Activated naive CD8-positive, alpha-beta T cell (primary cell): Measurements from ENCODE around the gene GAS6.

Source experiments
- H3K27ac Mint-ChIP-seq: one replicate; pipeline ENCODE4 v1.8.0; 2021; ENCODE audit warnings: mixed read lengths
- H3K27me3 Mint-ChIP-seq: one replicate; pipeline ENCODE4 v1.8.0; 2021; ENCODE audit warnings: mixed read lengths
- H3K36me3 Mint-ChIP-seq: one replicate; pipeline ENCODE4 v1.8.0; 2021; ENCODE audit warnings: mixed read lengths
- H3K4me1 Mint-ChIP-seq: one replicate; pipeline ENCODE4 v1.8.0; 2021; ENCODE audit warnings: low read depth, mixed read lengths
- H3K4me3 Mint-ChIP-seq: one replicate; pipeline ENCODE4 v1.8.0; 2021; ENCODE audit warnings: mild to moderate bottlenecking, mixed read lengths
- H3K9me3 Mint-ChIP-seq: one replicate; pipeline ENCODE4 v1.8.0; 2021; ENCODE audit warnings: low read depth, mixed read lengths

Gene GAS6

GRCh38 chr13:113862931-113863523 lies 849 bp downstream of the GAS6 start:
- Mint-ChIP-seq H3K9me3 (no peaks in the 10 kb centered on the region), H3K4me1 (peaks cover 13% of the 10 kb centered on the region), H3K27me3 (peaks cover 30% of the 10 kb centered on the region), H3K27ac (no peak overlapping the region), H3K4me3 (peak overlapping the region; percentile 30), H3K36me3 (no peaks in the 10 kb centered on the region)

GRCh38 chr13:113862191-113862930 lies 1.5 kb downstream of the GAS6 start:
- Mint-ChIP-seq H3K9me3 (no peaks in the 10 kb centered on the region), H3K27ac (no peak overlapping the region), H3K27me3 (peaks cover 30% of the 10 kb centered on the region), H3K36me3 (no peaks in the 10 kb centered on the region), H3K4me1 (peaks cover 13% of the 10 kb centered on the region), H3K4me3 (peak overlapping the region; percentile 83)

GRCh38 chr13:113861433-113862030 lies 2.3 kb downstream of the GAS6 start:
- Mint-ChIP-seq H3K4me3 (no peak overlapping the region), H3K4me1 (peaks cover 13% of the 10 kb centered on the region), H3K27ac (no peak overlapping the region), H3K36me3 (no peaks in the 10 kb centered on the region), H3K27me3 (peaks cover 28% of the 10 kb centered on the region), H3K9me3 (no peaks in the 10 kb centered on the region)

- Mint-ChIP-seq H3K4me1 (peaks cover 13% of the 10 kb centered on the region), H3K9me3 (no peaks in the 10 kb centered on the region), H3K36me3 (no peaks in the 10 kb centered on the region), H3K4me3 (no peak overlapping the region), H3K27ac (no peak overlapping the region), H3K27me3 (peaks cover 24% of the 10 kb centered on the region)
Measured at GRCh38 chr13:113860665-113861432, 3.0 kb downstream of the GAS6 start.

- no peaks in the 10 kb centered on the region for H3K9me3 Mint-ChIP-seq
- no peak overlapping the region for H3K27ac Mint-ChIP-seq
- H3K4me1 Mint-ChIP-seq, result peaks cover 12% of the 10 kb centered on the region
- H3K27me3 Mint-ChIP-seq, result peaks cover 17% of the 10 kb centered on the region
- no peaks in the 10 kb centered on the region for H3K36me3 Mint-ChIP-seq
- H3K4me3 Mint-ChIP-seq, result no peak overlapping the region
Measured at GRCh38 chr13:113860051-113860664, 3.7 kb downstream of the GAS6 start.

GRCh38 chr13:113859311-113860050 lies 4.4 kb downstream of the GAS6 start:
- Mint-ChIP-seq H3K4me3 (no peak overlapping the region), H3K36me3 (no peaks in the 10 kb centered on the region), H3K27ac (no peak overlapping the region), H3K27me3 (peaks cover 12% of the 10 kb centered on the region), H3K4me1 (peaks cover 16% of the 10 kb centered on the region), H3K9me3 (no peaks in the 10 kb centered on the region)

GRCh38 chr13:113857531-113858195 lies 6.2 kb downstream of the GAS6 start:
- no peaks in the 10 kb centered on the region for H3K36me3 Mint-ChIP-seq
- H3K9me3 Mint-ChIP-seq, result no peaks in the 10 kb centered on the region
- H3K4me3 Mint-ChIP-seq, result no peak overlapping the region
- H3K4me1 Mint-ChIP-seq, result peaks cover 26% of the 10 kb centered on the region
- no peak overlapping the region for H3K27ac Mint-ChIP-seq
- H3K27me3 Mint-ChIP-seq, result peaks cover 12% of the 10 kb centered on the region

- peaks cover 21% of the 10 kb centered on the region for H3K4me1 Mint-ChIP-seq
- H3K27ac Mint-ChIP-seq, result no peak overlapping the region
- no peak overlapping the region for H3K4me3 Mint-ChIP-seq
- H3K27me3 Mint-ChIP-seq, result peaks cover 7% of the 10 kb centered on the region
- no peaks in the 10 kb centered on the region for H3K36me3 Mint-ChIP-seq
- H3K9me3 Mint-ChIP-seq, result no peaks in the 10 kb centered on the region
Measured at GRCh38 chr13:113856716-113857065, 7.2 kb downstream of the GAS6 start.

- H3K9me3 Mint-ChIP-seq, result no peaks in the 10 kb centered on the region
- H3K36me3 Mint-ChIP-seq, result no peaks in the 10 kb centered on the region
- peaks cover 21% of the 10 kb centered on the region for H3K4me1 Mint-ChIP-seq
- peaks cover 7% of the 10 kb centered on the region for H3K27me3 Mint-ChIP-seq
- no peak overlapping the region for H3K27ac Mint-ChIP-seq
- H3K4me3 Mint-ChIP-seq, result no peak overlapping the region
Measured at GRCh38 chr13:113855931-113856715, 7.8 kb downstream of the GAS6 start.

- Mint-ChIP-seq H3K27me3 (peaks cover 5% of the 10 kb centered on the region), H3K36me3 (no peaks in the 10 kb centered on the region), H3K9me3 (no peaks in the 10 kb centered on the region), H3K4me3 (peak overlapping the region; percentile 55), H3K27ac (no peak overlapping the region), H3K4me1 (peaks cover 21% of the 10 kb centered on the region)
Measured at GRCh38 chr13:113855012-113855921, 8.6 kb downstream of the GAS6 start.

- H3K27me3 Mint-ChIP-seq, result peaks cover 5% of the 10 kb centered on the region
- H3K4me1 Mint-ChIP-seq, result peaks cover 21% of the 10 kb centered on the region
- peak overlapping the region; percentile 55 for H3K4me3 Mint-ChIP-seq
- no peaks in the 10 kb centered on the region for H3K36me3 Mint-ChIP-seq
- H3K9me3 Mint-ChIP-seq, result no peaks in the 10 kb centered on the region
- H3K27ac Mint-ChIP-seq, result no peak overlapping the region
Measured at GRCh38 chr13:113854238-113855011, 9.5 kb downstream of the GAS6 start.
